ENCODE results near the gene PNLIP. TPM values are rescaled to one million over a fixed set of nuclear protein-coding genes. Genes with fewer than 3 reads are reported as not detected.

PNLIP gene
- polyA plus RNA-seq, 1 of the 3 experiments (the other 2 are of a cell fraction), result not detected

DNA sequence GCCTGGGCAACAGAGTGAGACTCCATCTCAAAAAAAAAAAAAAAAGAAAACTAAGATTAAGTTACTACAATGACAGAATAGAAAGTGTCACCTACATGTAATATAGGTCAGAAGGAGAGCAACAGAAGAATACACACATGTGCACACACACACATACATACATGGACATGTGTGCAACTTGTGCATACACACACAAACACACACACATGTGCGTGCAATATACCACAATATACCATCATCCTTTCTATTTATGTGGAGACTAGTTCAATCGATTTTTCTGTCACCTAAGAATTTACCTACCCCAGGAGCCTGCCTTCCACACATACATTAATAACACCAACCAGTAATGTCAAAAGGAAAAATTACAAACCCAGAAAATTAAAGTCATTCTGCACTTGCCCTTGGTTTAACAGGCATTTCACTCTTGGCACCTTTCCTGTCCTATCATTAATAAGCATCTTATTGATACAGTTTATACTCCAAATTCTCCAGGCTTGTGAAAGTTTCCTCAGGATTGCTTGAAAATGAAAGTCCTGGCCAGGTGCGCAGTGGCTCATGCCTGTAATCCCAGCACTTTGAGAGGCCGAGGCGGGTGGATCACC, 47.5 kb downstream of the PNLIP start (continued):
- TF ChIP-seq REST (IDR thresholded peaks at IDR 0.05; ENCODE audit: low read depth, low read length), result no peak
- no peak for TF ChIP-seq USF1 (IDR thresholded peaks at IDR 0.05; ENCODE audit: borderline replicate concordance, low read depth)
- TF ChIP-seq FOXJ3 (CRISPR knock-in tag; IDR thresholded peaks at IDR 0.05), result no peak
- no peak for TF ChIP-seq NFIC (IDR thresholded peaks at IDR 0.05; ENCODE audit: borderline replicate concordance)
- no peak for TF ChIP-seq SMC3 (IDR thresholded peaks at IDR 0.05; ENCODE audit: low read depth, low read length)
- TF ChIP-seq EP300 (IDR thresholded peaks at IDR 0.05; ENCODE audit: borderline replicate concordance in 1 of 2, low read depth in 1 of 2, low read length in 1 of 2), result no peak

DNA sequence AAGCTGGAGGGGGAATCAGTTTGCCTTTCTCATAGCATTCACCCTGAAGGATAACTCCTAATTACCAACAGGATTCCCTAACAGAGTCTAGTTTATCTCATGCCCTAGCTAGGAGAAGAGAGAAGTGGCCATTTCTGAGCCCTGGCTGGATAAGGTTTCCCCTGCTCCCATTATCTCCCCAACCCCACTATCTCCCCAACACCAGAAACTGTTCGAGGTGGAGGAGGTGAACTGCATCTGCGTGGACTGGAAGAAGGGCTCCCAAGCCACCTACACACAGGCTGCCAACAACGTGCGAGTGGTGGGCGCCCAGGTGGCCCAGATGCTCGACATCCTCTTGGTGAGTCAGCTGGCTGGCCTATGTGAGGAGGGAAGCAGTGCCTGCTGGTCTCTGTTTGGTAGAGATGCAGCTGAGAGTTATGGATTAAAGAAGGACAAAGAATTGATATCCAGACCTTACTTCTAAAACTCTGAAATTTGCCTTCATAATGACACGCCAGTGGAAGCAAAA, 48.8 kb downstream of the PNLIP start:
- H3K9ac ChIP-seq, result no peak overlapping the region
- H3K79me2 ChIP-seq (ENCODE audit: insufficient read depth), result no peaks in the 10 kb centered on the region
- H4K20me1 ChIP-seq (ENCODE audit: insufficient read depth), result no peaks in the 10 kb centered on the region
- no peak for DNase-seq
- no peak overlapping the region for H3K4me3 ChIP-seq (ENCODE audit: low read depth in 2 of 2, low read length in 1 of 2)
- TF ChIP-seq SMC3 (IDR thresholded peaks at IDR 0.05; ENCODE audit: low read depth, low read length), result no peak
- no peak for TF ChIP-seq POLR2AphosphoS5 (IDR thresholded peaks at IDR 0.05; ENCODE audit: low read depth, low read length)
- no peaks in the 10 kb centered on the region for H3K9me2 ChIP-seq
- no peak overlapping the region for H3K4me2 ChIP-seq
- no peaks in the 10 kb centered on the region for H3K36me3 ChIP-seq (replicated peaks in 1 of 2; ENCODE audit: control insufficient read depth in 1 of 2, insufficient read depth in 2 of 2, low read length in 1 of 2)
- no peak overlapping the region for H3K27ac ChIP-seq (ENCODE audit: low read depth in 2 of 2, low read length in 1 of 2)
- H3F3A ChIP-seq (replicated peaks; ENCODE audit: insufficient read depth), result no peaks in the 10 kb centered on the region
- WGBS (ENCODE audit: low lambda C conversion rate), result 40% methylated on average over 5 of the region's 7 CpGs
- H3K9me3 ChIP-seq, result no peaks in the 10 kb centered on the region
- CTCF ChIA-PET, result interaction anchor here (2.1 kb wide), 1 partner anchor 33 kb away, joined by 8 read pairs; no protein-coding TSS in a partner anchor
- H3K4me1 ChIP-seq (ENCODE audit: control insufficient read depth in 1 of 2, insufficient read depth in 2 of 2, low read depth in 1 of 2, low read length in 1 of 2), result no peaks in the 10 kb centered on the region
- no peaks in the 10 kb centered on the region for H3K27me3 ChIP-seq (ENCODE audit: insufficient read depth)
- H2AFZ ChIP-seq (ENCODE audit: low read depth), result no peak overlapping the region
- POLR2A ChIA-PET, result no interaction called here

DNA sequence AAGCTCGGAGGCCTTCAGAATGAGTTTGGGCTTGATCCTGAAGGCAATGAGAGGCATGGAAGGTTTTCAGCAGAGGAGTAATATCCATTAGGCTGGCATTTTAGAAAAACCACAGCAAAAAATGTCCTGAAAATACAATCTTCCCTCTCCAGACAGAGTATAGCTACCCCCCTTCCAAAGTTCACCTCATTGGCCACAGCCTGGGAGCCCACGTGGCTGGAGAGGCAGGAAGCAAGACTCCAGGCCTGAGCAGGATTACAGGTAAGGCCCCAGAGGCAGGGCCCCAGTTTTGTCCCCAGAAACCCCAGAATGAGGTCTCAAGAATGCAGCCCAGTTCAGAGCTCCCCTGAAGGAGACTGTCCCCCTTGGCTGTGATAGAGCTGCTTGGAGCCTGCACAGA, 50.3 kb downstream of the PNLIP start:
- H3K79me2 ChIP-seq (ENCODE audit: insufficient read depth), result no peaks in the 10 kb centered on the region
- no peaks in the 10 kb centered on the region for H4K20me1 ChIP-seq (ENCODE audit: insufficient read depth)
- TF ChIP-seq EP300 (IDR thresholded peaks at IDR 0.05; ENCODE audit: borderline replicate concordance in 1 of 2, low read depth in 1 of 2, low read length in 1 of 2), result no peak
- TF ChIP-seq CHD2 (IDR thresholded peaks at IDR 0.05; ENCODE audit: low read length, partially characterized antibody), result no peak
- no peak for TF ChIP-seq RAD21 (IDR thresholded peaks at IDR 0.05; ENCODE audit: low read length)
- TF ChIP-seq FOXM1 (IDR thresholded peaks at IDR 0.05; ENCODE audit: low read depth), result no peak
- TF ChIP-seq NRF1 (IDR thresholded peaks at IDR 0.05; ENCODE audit: low read depth, low read length), result no peak
- no peak for TF ChIP-seq REST (IDR thresholded peaks at IDR 0.05; ENCODE audit: low read depth, low read length)
- TF ChIP-seq USF1 (IDR thresholded peaks at IDR 0.05; ENCODE audit: borderline replicate concordance, low read depth), result no peak
- no peak for TF ChIP-seq FOSL2 (IDR thresholded peaks at IDR 0.05; ENCODE audit: borderline replicate concordance, low read depth)
- no peak for TF ChIP-seq RXRA (IDR thresholded peaks at IDR 0.05; ENCODE audit: borderline replicate concordance, low read depth)
- TF ChIP-seq JUND (IDR thresholded peaks at IDR 0.05), result no peak
- H3K4me2 ChIP-seq, result no peak overlapping the region
- CTCF ChIA-PET, result interaction anchor here (2.1 kb wide), 1 partner anchor 31 kb away, joined by 8 read pairs; no protein-coding TSS in a partner anchor
- H3K9me2 ChIP-seq, result no peaks in the 10 kb centered on the region
- H3F3A ChIP-seq (replicated peaks; ENCODE audit: insufficient read depth), result no peaks in the 10 kb centered on the region
- POLR2A ChIA-PET, result no interaction called here
- no peaks in the 10 kb centered on the region for H3K36me3 ChIP-seq (replicated peaks in 1 of 2; ENCODE audit: control insufficient read depth in 1 of 2, insufficient read depth in 2 of 2, low read length in 1 of 2)
- no peak overlapping the region for H3K27ac ChIP-seq (ENCODE audit: low read depth in 2 of 2, low read length in 1 of 2)
- no peak overlapping the region for H3K9ac ChIP-seq
- 13% methylated on average over 2 of the region's 2 CpGs for WGBS (ENCODE audit: low lambda C conversion rate)
- H3K4me1 ChIP-seq (ENCODE audit: control insufficient read depth in 1 of 2, insufficient read depth in 2 of 2, low read depth in 1 of 2, low read length in 1 of 2), result no peaks in the 10 kb centered on the region
- H2AFZ ChIP-seq (ENCODE audit: low read depth), result no peak overlapping the region
- no peak overlapping the region for H3K4me3 ChIP-seq (ENCODE audit: low read depth in 2 of 2, low read length in 1 of 2)
- no peak for DNase-seq
- no peaks in the 10 kb centered on the region for H3K9me3 ChIP-seq
- no peaks in the 10 kb centered on the region for H3K27me3 ChIP-seq (ENCODE audit: insufficient read depth)
